ENCODE data around the gene IMPG1. TPM values are rescaled to one million over a fixed set of nuclear protein-coding genes. Genes with fewer than 3 reads are reported as not detected.

The IMPG1 gene
- total RNA-seq, 1 experiment from 2014 or later = not detected

- peaks cover 16% of the 10 kb centered on the region for H3K27me3 Mint-ChIP-seq (ENCODE audit: unreplicated experiment)
- no TSS peak for BruUV-seq (replicated peaks)
- no peak overlapping the region for H3K27ac Mint-ChIP-seq (ENCODE audit: unreplicated experiment)
- H3K4me1 Mint-ChIP-seq (ENCODE audit: low read depth, unreplicated experiment) = no peaks in the 10 kb centered on the region
- intact Hi-C loops (cut with micrococcal nuclease; ENCODE audit: unreplicated experiment) = no loop called here
- TF ChIP-seq CTCF (IDR thresholded peaks at IDR 0.05; ENCODE audit: unreplicated experiment) = no peak
- DNase-seq = no peak
- no peaks in the 10 kb centered on the region for H3K9me3 Mint-ChIP-seq (ENCODE audit: low read depth, unreplicated experiment)
- H3K4me3 Mint-ChIP-seq (ENCODE audit: low read depth, unreplicated experiment) = no peak overlapping the region
- CTCF ChIA-PET = no interaction called here
- no peaks in the 10 kb centered on the region for H3K36me3 Mint-ChIP-seq (ENCODE audit: insufficient read depth, unreplicated experiment)
Measured at GRCh38 chr6:76000629-76001028, 71.8 kb downstream of the IMPG1 start.

- no TSS peak for BruUV-seq (replicated peaks)
- intact Hi-C loops (cut with micrococcal nuclease; ENCODE audit: unreplicated experiment) = no loop called here
- no peak for TF ChIP-seq CTCF (IDR thresholded peaks at IDR 0.05; ENCODE audit: unreplicated experiment)
- no peak overlapping the region for H3K27ac Mint-ChIP-seq (ENCODE audit: unreplicated experiment)
- no peak overlapping the region for H3K4me3 Mint-ChIP-seq (ENCODE audit: low read depth, unreplicated experiment)
- CTCF ChIA-PET = no interaction called here
- H3K4me1 Mint-ChIP-seq (ENCODE audit: low read depth, unreplicated experiment) = no peaks in the 10 kb centered on the region
- DNase-seq = no peak
- no peaks in the 10 kb centered on the region for H3K36me3 Mint-ChIP-seq (ENCODE audit: insufficient read depth, unreplicated experiment)
- peaks cover 45% of the 10 kb centered on the region for H3K27me3 Mint-ChIP-seq (ENCODE audit: unreplicated experiment)
- no peaks in the 10 kb centered on the region for H3K9me3 Mint-ChIP-seq (ENCODE audit: low read depth, unreplicated experiment)
Measured at GRCh38 chr6:75997696-75998095, 74.8 kb downstream of the IMPG1 start.

GRCh38 chr6:75993236-75994162 lies 79.0 kb downstream of the IMPG1 start:
- intact Hi-C loops (cut with micrococcal nuclease; ENCODE audit: unreplicated experiment) = no loop called here
- peaks cover 65% of the 10 kb centered on the region for H3K27me3 Mint-ChIP-seq (ENCODE audit: unreplicated experiment)
- DNase-seq = no peak
- no peaks in the 10 kb centered on the region for H3K9me3 Mint-ChIP-seq (ENCODE audit: low read depth, unreplicated experiment)
- no peaks in the 10 kb centered on the region for H3K4me1 Mint-ChIP-seq (ENCODE audit: low read depth, unreplicated experiment)
- no peak for TF ChIP-seq CTCF (IDR thresholded peaks at IDR 0.05; ENCODE audit: unreplicated experiment)
- no peak overlapping the region for H3K4me3 Mint-ChIP-seq (ENCODE audit: low read depth, unreplicated experiment)
- BruUV-seq (replicated peaks) = no TSS peak
- CTCF ChIA-PET = interaction anchor here (0.7 kb wide), 1 partner anchor 580 kb away, joined by 4 read pairs; no protein-coding TSS in a partner anchor
- no peak overlapping the region for H3K27ac Mint-ChIP-seq (ENCODE audit: unreplicated experiment)
- H3K36me3 Mint-ChIP-seq (ENCODE audit: insufficient read depth, unreplicated experiment) = no peaks in the 10 kb centered on the region

GRCh38 chr6:75991941-75992340 lies 80.5 kb downstream of the IMPG1 start:
- intact Hi-C loops (cut with micrococcal nuclease; ENCODE audit: unreplicated experiment) = no loop called here
- no TSS peak for BruUV-seq (replicated peaks)
- TF ChIP-seq CTCF (IDR thresholded peaks at IDR 0.05; ENCODE audit: unreplicated experiment) = no peak
- H3K4me3 Mint-ChIP-seq (ENCODE audit: low read depth, unreplicated experiment) = no peak overlapping the region
- CTCF ChIA-PET = interaction anchor here (1.0 kb wide), 1 partner anchor 9 kb away, joined by 4 read pairs; no protein-coding TSS in a partner anchor
- H3K4me1 Mint-ChIP-seq (ENCODE audit: low read depth, unreplicated experiment) = no peaks in the 10 kb centered on the region
- no peak for DNase-seq
- H3K36me3 Mint-ChIP-seq (ENCODE audit: insufficient read depth, unreplicated experiment) = no peaks in the 10 kb centered on the region
- H3K9me3 Mint-ChIP-seq (ENCODE audit: low read depth, unreplicated experiment) = no peaks in the 10 kb centered on the region
- H3K27ac Mint-ChIP-seq (ENCODE audit: unreplicated experiment) = no peak overlapping the region
- H3K27me3 Mint-ChIP-seq (ENCODE audit: unreplicated experiment) = peaks cover 66% of the 10 kb centered on the region
